Peyer's patch (tissue), 4 donors: Measurements from ENCODE around the gene TLCD2.
"Not testable (repeated sequence)": the region's sequence is repeated elsewhere in the genome, so short reads cannot be mapped to it uniquely, and the experiment has no call there.

ENCODE experiments used
- POLR2A ChIP-seq, 2 donors: fragments of 450-650 bp; IDR thresholded peaks; one replicate each; pipeline ENCODE4 v1.5.1; 2017; ENCODE audit warnings: antibody characterized with exemption in 2 of 2, mild to moderate bottlenecking in 2 of 2, moderate library complexity in 2 of 2
- TF ChIP-seq, protein P1 (sequence below), 6 experiments: fragments of 450-650 bp in 4 of 6; fragments of 200-600 bp in 2 of 6; sonication (generic) in 1 of 6; IDR thresholded peaks; one replicate each; pipeline ENCODE4 v1.5.1; 2017 to 2019; ENCODE audit warnings: antibody characterized with exemption in 6 of 6, mild to moderate bottlenecking in 3 of 6, moderate library complexity in 1 of 6

DNA sequence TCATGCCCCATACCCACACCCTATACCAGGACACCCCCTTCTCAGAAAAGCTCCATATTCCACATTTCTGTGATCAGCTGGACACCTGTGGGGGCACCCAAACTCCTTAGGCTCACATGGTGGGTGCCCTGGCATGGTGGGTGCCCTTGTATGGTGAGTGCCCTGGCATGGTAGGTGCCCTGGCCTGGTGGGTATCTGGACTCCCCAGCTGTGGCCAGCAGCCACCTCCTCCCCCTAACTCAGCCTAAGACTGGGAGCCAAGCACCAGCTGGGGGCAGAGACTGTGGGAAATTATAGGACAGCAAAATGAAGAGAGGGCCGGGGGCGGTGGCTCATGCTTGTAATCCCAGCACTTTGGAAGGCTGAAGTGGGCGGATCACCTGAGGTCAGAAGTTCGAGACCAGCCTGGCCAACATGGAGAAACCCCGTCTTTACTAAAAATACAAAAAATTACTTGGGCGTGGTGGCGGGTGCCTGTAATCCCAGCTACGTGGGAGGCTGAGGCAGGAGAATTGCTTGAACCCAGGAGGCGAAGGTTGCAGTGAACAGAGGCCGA lies 1.3 kb downstream of the TLCD2 start:
- TF ChIP-seq, protein P1, sequence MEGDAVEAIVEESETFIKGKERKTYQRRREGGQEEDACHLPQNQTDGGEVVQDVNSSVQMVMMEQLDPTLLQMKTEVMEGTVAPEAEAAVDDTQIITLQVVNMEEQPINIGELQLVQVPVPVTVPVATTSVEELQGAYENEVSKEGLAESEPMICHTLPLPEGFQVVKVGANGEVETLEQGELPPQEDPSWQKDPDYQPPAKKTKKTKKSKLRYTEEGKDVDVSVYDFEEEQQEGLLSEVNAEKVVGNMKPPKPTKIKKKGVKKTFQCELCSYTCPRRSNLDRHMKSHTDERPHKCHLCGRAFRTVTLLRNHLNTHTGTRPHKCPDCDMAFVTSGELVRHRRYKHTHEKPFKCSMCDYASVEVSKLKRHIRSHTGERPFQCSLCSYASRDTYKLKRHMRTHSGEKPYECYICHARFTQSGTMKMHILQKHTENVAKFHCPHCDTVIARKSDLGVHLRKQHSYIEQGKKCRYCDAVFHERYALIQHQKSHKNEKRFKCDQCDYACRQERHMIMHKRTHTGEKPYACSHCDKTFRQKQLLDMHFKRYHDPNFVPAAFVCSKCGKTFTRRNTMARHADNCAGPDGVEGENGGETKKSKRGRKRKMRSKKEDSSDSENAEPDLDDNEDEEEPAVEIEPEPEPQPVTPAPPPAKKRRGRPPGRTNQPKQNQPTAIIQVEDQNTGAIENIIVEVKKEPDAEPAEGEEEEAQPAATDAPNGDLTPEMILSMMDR (IDR thresholded peaks at IDR 0.05) = not testable (repeated sequence)
- not testable (repeated sequence) for TF ChIP-seq POLR2A (IDR thresholded peaks at IDR 0.05)
